ENCODE results near the gene MAB21L3. TPM values are rescaled to one million over a fixed set of nuclear protein-coding genes. Genes with fewer than 3 reads are reported as not detected.

Gene MAB21L3
- total RNA-seq, 1 experiment from 2014 or later, result not detected

GRCh38 chr1:116176306-116176789, 65.1 kb downstream of the MAB21L3 start:
- no peak for DNase-seq (ENCODE audit: low read depth)
- in situ Hi-C loops (cut with HindIII; ENCODE audit: low pct_unique_long_range_greater_than_20kb, low sequenced_read_pairs), result no loop called here

DNA sequence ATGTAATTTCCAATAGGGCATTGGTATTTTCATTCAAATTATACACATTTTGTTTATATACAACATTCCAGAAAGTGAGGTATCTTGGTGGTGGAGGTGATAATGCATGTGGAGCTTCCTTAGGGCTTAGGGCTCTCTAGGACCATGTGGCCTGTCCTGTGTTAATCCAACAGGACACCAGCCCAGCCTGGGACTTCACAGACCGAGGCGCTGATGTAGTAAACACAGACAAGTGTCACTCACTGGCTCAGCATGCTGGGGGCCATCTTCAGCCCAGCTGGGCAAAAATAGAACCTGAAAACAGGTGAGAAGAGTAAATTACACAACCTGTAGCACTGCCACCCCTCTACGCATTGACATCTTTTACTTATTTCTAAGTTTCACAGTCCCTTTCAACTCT, 66.7 kb downstream of the MAB21L3 start:
- no peak for DNase-seq (ENCODE audit: low read depth)
- in situ Hi-C loops (cut with HindIII; ENCODE audit: low pct_unique_long_range_greater_than_20kb, low sequenced_read_pairs), result no loop called here

DNA sequence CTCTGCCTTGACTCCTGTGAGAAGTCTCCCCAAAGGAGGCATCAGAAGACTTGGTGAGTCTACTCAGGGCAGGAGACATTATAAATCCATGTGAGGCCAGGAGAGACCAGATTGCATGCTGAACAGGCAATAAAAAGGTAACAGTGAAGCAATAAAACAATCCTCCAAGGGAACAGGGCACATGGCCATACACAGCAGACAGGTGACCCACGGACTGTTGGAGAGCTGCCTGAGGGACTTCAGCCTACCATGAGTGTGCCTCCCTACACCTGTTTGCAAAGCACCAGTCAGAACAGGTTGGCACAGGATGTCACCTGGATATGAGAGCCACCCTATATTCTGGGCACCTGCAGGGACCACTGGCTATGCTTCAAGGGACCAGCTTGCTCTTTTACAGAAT, 67.6 kb downstream of the MAB21L3 start:
- DNase-seq (ENCODE audit: low read depth), result no peak
- in situ Hi-C loops (cut with HindIII; ENCODE audit: low pct_unique_long_range_greater_than_20kb, low sequenced_read_pairs), result no loop called here

DNA sequence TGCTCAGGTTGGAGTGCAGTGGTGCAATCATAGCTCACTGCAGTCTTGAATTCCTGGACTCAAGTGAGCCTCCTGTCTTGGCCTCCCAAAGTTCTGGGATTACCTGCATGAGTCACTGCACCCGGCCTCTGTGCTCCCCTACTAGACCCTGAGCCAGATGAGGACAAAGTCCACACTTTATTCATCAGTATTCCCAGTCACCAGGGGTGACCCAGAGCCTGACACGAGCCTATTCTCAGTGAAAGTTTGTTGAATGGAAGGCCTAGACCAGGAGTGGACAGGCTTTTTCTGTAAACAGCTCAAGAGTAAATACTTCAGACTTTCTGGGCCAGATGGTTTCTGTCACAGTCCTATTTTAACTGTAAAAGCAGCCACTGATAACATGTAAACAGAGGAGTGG, 68.2 kb downstream of the MAB21L3 start:
- in situ Hi-C loops (cut with HindIII; ENCODE audit: low pct_unique_long_range_greater_than_20kb, low sequenced_read_pairs), result no loop called here
- no peak for DNase-seq (ENCODE audit: low read depth)

DNA sequence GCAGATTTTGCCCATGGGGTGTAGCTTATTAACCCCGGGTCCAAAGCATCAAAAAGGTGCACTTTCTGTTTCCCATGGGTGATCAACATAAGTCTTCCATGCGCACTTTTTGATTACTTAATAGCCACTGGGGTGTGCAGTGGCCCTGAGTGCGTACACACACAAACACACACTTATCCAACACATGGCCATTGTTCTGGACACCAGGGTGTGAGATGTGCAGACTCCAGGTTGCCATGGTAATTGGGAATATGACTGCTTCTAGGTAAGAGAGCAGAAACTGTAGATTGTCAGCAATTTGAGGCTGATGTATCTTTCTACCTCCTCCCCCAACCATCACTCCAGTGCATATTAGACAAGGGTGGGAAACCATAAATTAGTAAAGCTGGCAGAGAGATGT, 68.8 kb downstream of the MAB21L3 start:
- no peak for DNase-seq (ENCODE audit: low read depth)
- in situ Hi-C loops (cut with HindIII; ENCODE audit: low pct_unique_long_range_greater_than_20kb, low sequenced_read_pairs), result no loop called here

DNA sequence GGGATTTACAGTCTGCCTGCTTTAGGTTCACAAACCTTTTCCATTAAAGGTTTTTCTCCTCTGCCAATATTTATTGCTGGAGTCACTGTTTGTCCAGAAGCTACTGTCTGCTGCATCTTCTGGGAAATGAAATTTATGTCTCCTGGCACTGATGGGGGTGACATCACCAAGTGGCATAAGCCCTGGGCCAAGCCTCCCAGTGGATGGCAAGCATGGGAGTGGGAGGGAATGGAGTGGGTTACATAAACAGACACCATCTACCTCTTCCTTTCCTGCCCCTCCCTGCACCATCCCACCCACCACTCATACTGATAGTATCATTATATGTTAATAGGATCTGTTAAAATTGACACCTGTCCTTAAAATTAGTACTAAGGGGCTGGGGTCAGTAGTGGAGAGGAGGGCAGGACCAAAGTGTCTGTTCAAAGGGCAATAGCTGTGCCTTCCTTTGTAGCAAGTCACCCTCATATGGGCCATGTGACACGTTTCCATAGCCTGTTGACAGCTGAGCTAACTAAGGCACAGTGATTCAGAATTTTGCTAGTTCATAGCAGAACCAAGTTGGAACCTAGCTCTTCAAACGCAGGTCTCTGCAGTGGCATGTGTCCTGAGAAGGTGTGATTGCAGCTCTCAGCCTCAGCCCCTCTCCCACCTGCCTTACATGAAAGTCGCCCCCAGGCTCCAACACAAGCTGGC, 71.0 kb downstream of the MAB21L3 start:
- in situ Hi-C loops (cut with HindIII; ENCODE audit: low pct_unique_long_range_greater_than_20kb, low sequenced_read_pairs), result no loop called here
- no peak for DNase-seq (ENCODE audit: low read depth)

Other genes starting within 250 kb of the MAB21L3 start
- 1.5 and 4.2 TPM in 2 replicates for gene SLC22A15, start 134.9 kb upstream of the MAB21L3 start, total RNA-seq (2014; rRNA removed; shearing (Covaris generic); ENCODE audit: low replicate concordance)